Right ventricle myocardium superior (tissue), 1 donor: ENCODE data around the gene ARHGEF28. TPM values are rescaled to one million over a fixed set of nuclear protein-coding genes. Genes with fewer than 3 reads are reported as not detected.
A peak's percentile ranks its signal among the peaks of the same experiment; 100 is the strongest.

Experiments
- ATAC-seq: fragments of 200-7000 bp; cut with Tn5 transposase; one replicate; pipeline ENCODE4 v1.9.1; 2020; ENCODE audit warnings: mild to moderate bottlenecking; ENCODE audit not compliant: poor library complexity
- DNase-seq: peaks from one replicate; pipeline ENCODE4 v3.0.0-alpha.2; 2020
- intact Hi-C: fragments of 100-400 bp; cut with DNase I; formaldehyde crosslinking; loops from one replicate; pipeline ENCODE4 v1.11.2; 2022
- total RNA-seq: library from RNA; stranded (reverse); fragmentation: NEBNext Ultra II Directional; extraction: Animal tissue kit (Norgen Biotek cat#: 25700); gene quantifications from one replicate; pipeline ENCODE4 v1.2.1, GENCODE V29; 2021
- donor health status: DM: no; HTN: yes; CAD: no; lungs with severe emphysema.

Gene ARHGEF28
- total RNA-seq, 1 donor from 2014 or later, result 1.6 TPM

- DNase-seq, result no peak
- intact Hi-C loops, result no loop called here
- no peak for ATAC-seq
Observed at GRCh38 chr5:73979321-73979720, 353.3 kb downstream of the ARHGEF28 start.

DNA sequence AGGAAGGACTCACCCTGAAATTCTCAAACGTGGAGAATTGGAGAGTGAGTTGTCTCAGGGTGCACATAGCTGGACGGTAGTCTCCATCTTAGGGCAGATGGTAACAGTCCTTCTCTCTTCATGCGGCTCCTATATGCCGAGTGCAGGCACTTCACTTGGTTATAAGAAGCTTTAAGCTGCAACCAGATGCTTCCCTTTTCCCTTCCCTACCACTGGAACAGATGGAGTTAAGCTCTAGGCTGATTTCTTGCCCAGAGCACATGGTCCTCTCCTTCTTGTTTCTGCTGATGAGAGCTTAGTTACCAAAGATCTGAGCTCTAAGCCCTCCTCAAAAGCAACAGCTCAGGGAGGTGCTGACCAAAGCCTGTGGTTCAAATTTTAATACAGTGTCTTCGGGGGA is 355.7 kb downstream of the ARHGEF28 start:
- intact Hi-C loops, result no loop called here
- DNase-seq, result no peak
- ATAC-seq, result no peak

DNA sequence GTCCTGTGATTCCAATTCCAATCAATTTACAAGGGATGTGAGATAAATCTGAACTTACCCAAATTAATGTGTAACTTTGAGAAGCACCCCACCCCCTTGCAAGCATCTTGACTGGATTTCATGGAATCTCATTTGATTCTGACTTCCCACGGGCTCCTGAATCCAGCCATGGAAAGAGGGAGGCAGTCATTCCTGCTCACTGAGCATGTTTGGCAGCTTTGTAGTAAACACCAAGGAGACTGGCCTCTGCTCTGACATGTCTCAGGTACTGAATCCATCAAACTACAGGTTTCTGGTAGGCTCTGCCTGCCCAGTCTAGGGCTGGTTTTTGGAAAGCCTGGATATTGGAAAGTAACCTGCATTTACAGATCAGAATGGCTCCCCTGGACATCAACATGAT is 357.6 kb downstream of the ARHGEF28 start:
- intact Hi-C loops, result no loop called here
- no peak for ATAC-seq

GRCh38 chr5:73985145-73985544 is 359.1 kb downstream of the ARHGEF28 start:
- intact Hi-C loops, result no loop called here
- ATAC-seq (peak; percentile 73), DNase-seq (no peak)

More for the DNA sequence above, 357.6 kb downstream of the ARHGEF28 start:
- DNase-seq, result no peak

DNA sequence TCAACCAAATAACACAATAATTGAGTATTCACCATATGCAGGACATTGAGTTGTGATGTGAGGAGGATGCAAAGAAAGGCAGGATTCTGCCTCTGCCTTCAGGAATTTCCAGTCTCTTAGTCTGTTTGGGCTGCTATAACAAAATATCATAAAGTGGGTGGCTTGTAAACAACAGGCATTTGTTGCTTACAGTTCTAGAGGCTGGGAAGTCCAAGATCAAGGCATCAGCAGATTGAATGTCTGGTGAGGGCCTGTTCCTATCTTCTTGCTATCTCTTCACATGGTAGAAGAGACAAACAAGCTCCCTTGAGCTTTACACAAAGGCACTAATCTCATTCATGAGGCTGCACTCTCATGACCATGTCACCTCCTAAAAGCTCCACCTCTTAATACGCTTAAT is 360.7 kb downstream of the ARHGEF28 start:
- DNase-seq (no peak), ATAC-seq (no peak)
- intact Hi-C loops, result no loop called here

- intact Hi-C loops, result no loop called here
- DNase-seq, result no peak
- no peak for ATAC-seq
Observed at GRCh38 chr5:73987915-73988314, 361.9 kb downstream of the ARHGEF28 start.

DNA sequence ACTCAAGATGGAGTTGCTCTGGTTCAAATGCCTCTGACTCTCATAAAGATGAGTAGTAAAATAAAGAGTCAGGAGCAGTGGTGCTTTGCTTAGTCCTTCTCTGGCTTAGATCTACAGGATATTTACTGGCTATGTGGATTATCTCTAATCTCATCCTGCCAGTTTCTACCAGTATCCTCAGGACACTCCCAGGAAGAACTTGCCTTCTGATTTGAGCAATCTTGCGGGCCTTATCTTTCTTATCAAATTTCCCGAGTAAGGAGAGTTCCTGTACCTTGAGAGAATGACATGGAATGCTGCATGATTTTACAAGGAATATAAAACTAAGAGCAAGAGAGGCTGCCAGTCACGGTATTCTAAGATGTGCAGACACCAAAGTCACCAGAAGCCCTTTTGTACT is 364.0 kb downstream of the ARHGEF28 start:
- DNase-seq (no peak), ATAC-seq (no peak)
- intact Hi-C loops, result no loop called here

Other genes with a start within 250 kb of the ARHGEF28 start
- not detected for gene FOXD1, start 177.4 kb upstream of the ARHGEF28 start, total RNA-seq
- gene BTF3, start 127.8 kb upstream of the ARHGEF28 start, total RNA-seq, result 364 TPM
- gene ANKRA2, start 60.6 kb upstream of the ARHGEF28 start, total RNA-seq, result 12.7 TPM
- 10.5 TPM for gene UTP15, start 60.5 kb upstream of the ARHGEF28 start, total RNA-seq